MM.1S (cell line): ENCODE measurements around the gene PMF1.

ENCODE experiments used
- CTCF ChIP-seq: fragments of 300-600 bp; sonication (generic); IDR thresholded peaks from 2 replicates; pipeline ENCODE4 v1.5.1; 2016; ENCODE audit warnings: antibody characterized with exemption, low read length, mixed read lengths
- EZH2 ChIP-seq: fragments of 300-600 bp; sonication (generic); optimal IDR thresholded peaks from 2 replicates; pipeline ENCODE3; 2017; ENCODE audit warnings: low read depth, mild to moderate bottlenecking, antibody characterized with exemption, low read length, mixed read lengths

- TF ChIP-seq CTCF (no peak), EZH2 (no peak)
Observed at GRCh38 chr1:156217871-156218270, 5.1 kb downstream of the PMF1 start.
